SW480 (cell line): Measurements from ENCODE around the gene CSNK2A3.
"Not testable (repeated sequence)": the region's sequence is repeated elsewhere in the genome, so short reads cannot be mapped to it uniquely, and the experiment has no call there.

Source experiments
- DNase-seq: peaks from one replicate; pipeline ENCODE4 v3.0.0-alpha.2; 2016; ENCODE audit warnings: low spot score

Gene CSNK2A3

DNA sequence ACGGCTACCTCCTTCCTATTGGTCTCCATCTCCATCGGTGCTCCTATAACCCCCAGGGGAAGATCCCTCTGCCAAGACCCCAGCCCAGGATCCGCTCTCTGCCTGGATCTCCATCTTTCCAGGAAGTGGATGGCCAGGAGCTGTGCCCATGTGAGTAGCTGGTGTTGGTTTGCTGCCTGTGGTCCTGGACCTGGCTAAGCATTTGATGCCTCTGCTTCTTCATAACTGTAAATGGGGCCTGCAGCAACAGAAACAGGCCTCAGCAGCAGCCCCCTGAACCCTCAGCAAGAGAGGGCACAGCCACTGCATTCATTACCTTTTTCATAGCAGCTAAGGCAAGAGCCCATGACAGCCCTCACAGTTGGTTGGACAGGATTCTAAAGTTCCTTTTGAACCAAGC lies 26.6 kb upstream of the CSNK2A3 start:
- no peak for DNase-seq

DNA sequence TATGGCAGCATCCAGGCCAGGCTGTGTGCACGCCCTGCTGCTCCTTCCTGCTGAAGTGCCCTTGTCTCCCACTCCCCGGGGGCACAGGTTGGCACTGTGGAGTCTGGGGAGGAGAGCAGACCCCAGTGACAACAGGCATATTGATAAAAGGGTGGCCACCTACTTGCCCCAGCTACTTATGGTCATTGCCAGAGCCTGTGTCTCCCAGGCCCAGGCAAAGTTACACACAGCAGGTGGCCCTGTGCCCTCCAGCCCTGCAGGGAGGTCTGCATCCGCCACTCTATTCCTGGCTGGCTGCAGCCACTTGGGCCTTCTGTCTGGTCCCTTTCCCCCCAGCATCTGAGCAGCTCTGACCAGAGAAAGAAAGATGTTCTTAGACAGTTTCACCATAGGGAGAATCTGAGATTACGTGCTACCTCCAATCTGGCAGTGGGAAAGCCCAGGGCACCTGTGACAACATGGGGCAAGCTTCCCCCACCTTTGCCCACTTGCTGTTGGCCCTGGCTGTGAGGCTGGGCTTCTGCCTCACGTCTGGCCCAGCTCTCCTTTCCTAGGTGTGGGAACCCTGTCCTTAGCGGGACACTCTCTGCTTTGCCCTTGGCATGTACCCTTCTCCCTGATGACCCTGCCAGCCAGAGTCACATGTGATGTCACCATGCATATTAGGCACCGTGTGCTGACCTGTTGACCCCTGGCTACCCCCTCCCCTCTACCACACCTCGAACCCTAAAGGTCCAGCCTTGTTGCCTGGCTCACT lies 25.3 kb upstream of the CSNK2A3 start:
- DNase-seq: no peak

DNA sequence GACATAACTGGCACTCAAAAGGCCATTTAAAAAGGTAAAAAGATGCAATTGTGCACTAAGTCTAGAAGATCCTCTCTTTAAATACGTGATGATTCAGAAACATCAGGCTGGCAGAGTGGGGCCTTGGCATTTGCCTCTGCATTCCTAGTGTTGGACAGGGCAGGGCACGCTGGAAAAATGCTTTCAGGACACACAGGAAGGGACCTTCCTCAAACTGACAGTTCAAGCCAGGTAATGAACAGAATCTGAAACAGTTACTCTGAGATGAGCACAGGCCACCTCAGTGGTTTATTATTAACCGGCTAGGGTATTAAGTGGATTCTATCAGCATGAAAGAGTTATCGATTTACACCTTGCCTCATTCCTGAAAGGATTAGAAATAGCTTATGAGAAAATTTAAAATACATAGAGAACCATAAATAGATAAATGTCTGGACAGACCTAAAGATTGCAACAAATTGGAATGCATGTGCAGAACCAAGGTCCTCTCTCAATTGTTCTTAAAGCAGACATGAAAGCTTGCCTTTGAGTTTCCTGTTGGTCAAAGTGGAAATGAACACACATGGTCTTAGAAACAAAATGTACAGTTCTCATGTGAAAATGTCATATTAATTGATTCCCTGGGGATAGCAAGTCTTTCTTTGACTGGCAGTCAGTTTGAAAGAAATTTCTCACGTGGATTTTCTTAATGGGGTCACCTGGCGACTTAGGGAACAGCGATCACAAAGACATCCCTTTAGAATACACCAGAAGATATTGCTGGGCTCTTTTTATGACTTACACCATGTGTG lies 21.5 kb upstream of the CSNK2A3 start:
- no peak for DNase-seq

DNA sequence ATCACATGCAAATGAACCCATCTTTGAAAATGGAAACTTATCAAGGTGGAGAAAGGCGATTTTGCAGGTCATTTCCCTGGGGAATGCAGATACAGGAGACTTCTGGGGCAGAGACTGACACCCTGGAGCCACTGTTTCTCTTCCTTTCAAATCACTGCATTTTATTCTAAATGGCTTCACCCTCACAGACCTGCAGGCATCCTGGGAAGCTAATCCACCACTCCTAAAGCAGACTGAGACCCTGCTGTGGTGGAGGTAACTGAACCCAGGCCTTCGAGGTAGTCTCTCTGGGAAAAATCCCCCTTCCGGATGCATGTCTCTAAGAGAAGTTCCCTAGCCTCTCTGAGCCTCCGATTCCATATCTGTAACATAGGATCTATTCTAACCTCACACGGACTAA lies 20.9 kb upstream of the CSNK2A3 start:
- DNase-seq: no peak

DNA sequence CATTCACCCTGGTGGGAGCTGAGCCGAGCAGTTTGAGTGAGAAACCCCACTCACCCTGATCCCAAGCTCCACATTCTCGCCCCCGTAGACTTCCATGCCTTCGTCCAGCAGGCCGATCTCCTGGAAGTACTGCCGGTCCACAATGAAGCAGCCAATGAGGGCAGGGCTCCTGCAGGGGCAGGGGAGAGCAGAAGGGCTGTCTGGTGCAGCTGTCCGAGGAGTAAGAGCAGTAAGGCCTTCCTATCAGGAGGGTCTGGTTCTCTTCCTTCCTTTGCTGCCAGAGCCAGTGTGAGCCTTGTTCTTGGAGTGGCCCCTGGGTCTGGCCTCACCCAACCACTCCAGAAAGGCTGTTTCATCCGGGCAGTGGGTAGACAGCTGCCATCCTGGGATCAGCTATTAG lies 19.4 kb upstream of the CSNK2A3 start:
- no peak for DNase-seq

DNA sequence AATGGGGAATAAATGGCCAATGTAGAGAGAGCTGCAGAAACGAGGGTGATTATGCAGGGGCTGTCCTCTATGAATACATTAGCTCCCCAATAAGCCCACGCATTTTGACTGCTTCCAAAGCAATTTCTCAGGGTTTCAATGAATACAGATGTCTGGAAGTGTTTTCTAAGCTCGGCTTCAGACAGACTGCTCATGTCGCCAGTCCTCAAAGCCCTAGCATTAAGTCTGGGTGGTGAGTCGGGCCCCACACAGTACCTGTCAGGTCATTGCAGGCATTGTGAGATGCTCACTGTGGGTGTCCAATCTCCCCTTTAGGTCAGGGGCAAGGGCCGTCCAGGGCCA lies 17.9 kb upstream of the CSNK2A3 start:
- no peak for DNase-seq

DNA sequence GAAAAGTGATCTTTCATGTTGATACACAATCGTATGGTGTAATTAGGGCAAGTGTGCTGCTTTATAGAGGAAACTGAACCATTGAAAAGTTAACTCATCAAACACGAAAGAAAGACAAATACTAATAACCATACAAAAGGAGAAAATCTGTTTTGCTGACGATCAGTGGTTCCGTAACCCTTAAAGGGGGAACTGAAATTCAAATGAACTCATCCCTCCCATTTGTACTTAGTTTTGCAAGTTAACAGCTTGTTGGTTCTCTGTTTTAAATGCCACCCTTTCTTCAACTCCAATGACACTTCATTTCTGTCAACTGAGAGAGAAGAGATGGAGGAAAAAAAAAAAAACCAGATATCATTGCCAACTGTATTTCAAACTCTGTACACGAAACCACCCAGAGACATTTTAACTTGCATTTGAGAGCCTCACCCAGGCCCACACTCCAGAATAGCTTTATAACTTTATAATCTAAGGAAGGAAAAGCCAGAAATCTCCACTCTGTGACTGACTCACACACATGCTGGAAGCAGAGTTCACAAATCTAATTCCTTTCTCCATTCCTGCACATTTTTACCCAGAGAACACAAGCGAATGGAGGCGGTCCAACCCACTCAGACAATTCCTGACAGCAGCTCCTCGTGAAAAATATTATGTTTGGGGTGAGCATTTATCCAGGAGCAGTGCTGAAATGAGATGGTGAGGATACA lies 17.4 kb upstream of the CSNK2A3 start:
- no peak for DNase-seq

DNA sequence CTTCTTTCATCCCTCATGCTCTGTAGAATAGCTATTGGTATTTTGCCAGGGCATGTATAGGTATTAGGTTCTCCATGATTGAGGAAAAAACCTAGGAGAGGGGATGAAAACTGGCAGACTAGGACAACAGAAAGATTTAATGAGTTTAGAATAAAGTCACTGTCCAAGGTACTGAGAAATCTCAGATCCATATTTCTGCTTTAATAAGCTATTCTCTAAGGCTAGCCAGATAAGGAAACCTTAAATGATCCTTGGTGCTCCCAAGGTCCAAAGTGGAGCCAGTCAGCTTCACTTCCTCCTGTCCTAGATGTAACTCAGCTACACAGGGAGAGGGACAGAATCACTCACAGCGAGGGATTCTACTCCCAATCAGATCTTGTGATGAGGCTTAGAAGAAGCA lies 13.7 kb upstream of the CSNK2A3 start:
- DNase-seq: no peak

DNA sequence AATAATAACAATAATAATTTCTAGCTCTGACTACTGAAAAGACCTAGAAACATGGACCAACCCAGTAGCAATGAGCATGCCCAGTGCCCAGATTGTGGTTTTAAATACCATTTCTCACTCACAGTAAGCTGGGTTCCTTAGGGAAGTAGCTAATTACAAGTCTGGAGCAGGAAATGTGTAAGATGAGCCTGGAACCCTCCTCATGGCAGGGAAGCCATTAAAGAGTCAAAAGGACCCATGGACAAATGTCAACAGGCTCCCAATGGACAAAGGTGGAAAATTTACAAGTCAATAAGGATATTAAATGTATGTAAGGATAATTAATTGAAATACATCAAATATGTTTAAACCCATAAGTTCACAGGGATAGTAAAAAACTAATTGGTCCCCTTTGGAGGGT lies 10.6 kb upstream of the CSNK2A3 start:
- DNase-seq: no peak

DNA sequence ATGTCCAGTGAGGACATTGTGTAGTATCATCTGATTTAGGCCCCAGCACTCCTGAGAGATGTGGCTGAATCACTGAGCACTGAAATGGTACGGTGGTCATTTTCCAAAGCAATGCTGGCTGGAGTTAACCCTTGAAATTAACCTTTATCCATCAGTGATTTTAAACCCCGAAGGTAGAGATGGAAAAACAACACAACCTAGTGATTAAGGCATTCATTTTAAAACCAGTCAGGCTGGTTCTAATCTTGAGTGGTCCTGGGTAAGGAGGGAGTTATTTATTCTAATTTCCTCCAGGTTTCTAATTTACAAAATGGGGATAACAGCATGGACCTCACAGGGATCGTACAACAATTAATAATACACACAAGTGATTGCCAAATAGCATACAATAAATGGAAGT lies 6.6 kb upstream of the CSNK2A3 start:
- DNase-seq: no peak

DNA sequence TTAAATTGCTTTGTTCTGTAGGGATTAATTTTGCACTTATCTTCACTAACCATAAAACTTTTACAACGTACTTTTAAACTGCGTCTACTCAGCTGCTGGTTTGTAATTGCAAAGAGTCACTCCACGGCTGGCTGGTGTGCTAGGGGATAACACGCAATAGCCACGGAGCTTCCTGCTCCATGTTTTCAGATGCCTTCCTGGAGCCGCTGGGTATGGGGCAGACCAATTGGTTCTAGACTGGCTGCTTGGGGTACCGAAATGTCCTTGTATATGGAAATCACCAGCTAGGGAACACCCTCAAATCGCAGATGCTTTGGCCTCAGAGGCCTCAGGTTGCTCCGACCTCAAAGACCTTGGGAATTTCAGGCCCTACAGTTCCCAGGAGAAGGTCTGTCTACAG lies 3.8 kb upstream of the CSNK2A3 start:
- DNase-seq: no peak

DNA sequence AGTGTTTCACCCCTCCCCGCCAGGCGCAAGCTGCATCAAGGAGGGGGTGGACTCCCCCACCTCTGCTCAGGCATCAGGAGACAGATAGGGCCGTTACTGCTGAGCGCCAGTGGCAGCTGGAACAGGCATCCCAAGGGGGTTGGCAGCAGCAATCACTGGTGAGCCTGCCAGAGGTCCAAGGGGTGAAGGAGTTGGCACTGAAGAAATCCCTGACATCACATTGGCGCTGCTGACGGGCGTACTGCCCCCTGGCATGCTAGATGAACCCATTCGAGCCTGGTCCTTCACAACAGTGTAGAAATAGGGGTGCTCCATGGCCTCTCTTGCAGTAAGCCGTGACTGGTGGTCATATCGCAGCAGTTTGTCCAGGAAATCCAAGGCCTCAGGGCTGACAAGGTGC lies 1.2 kb downstream of the CSNK2A3 start:
- DNase-seq: not testable (repeated sequence)

DNA sequence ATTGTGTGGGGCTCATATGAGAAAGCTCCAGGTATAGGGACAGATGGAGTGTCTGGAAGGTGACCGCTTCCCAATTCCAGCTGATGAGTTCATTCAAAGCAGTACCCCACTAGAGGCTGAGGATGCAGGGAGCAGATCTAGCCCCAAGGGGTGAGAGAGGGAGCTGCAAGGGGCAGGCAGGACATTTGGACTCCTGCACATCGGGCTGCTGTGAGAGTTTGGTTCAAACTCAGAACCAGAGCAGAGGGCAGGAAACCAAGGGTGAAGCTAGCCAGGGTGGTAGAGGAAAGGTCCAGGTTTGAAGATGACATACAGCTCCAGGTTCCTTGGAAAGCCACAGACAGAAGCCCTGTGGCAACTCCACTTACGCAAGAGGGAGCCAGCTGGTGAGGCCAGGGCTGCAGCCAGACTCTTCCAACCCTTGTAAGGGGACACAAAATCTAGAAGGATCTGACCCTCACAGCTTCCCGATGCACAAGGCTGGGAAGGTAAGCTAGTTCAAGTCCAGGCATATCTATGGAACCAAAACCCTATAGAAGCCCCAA lies 1.9 kb downstream of the CSNK2A3 start:
- DNase-seq: no peak

DNA sequence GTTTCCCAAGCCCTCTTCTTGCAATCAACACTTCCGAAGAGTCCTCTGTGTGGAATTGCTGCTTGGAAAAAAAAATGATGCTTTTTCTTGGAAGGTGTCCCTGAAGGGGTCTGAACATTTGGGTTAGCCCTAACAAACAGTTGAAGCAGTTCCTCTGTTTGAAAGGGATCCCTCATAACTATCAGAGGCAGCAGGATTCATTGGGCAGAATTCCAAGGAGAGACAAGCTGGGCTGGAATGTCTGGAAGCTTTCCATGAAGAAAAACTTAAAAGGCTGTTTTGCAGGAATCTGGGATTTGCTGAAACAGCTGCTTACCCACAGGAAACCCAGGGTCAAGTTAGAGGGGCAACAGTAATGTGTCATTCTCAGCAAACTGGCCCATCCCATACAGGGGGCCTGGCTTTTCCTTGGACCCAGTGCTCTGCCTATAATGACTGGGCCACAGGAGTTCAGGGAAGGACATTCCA lies 3.1 kb downstream of the CSNK2A3 start:
- DNase-seq: no peak

DNA sequence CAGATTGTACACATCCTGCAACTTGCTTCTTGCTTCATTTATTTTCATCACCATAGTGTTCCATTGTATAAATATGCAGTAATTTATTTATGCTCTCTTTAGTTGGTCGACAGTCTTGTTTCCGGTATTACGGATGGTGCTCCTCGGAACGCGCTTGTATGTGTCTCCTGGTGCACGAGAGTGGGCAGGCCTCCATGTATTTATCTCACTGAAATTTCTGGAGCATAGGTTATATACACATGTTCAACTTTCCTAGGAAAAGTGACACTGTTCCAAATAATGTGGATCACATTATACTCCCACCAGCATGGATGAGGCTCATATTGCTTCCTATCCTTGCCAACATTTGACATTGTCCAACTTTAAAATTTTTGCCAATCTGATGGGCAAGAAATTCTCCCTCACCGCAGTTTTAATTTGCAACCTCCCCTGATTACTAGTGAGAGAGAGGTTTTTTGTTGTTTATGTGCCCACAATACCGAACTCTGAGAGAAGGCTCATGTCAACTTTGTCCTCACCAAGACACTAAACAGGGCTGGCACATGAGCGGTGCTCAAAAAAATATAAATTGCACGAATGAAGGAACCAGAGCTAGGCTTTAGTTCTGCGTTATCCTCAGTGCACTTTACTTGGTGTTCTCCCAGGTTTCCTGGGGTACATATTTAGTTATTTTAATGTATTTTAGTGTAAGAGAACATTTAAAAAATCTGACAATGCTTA lies 3.8 kb downstream of the CSNK2A3 start:
- no peak for DNase-seq

DNA sequence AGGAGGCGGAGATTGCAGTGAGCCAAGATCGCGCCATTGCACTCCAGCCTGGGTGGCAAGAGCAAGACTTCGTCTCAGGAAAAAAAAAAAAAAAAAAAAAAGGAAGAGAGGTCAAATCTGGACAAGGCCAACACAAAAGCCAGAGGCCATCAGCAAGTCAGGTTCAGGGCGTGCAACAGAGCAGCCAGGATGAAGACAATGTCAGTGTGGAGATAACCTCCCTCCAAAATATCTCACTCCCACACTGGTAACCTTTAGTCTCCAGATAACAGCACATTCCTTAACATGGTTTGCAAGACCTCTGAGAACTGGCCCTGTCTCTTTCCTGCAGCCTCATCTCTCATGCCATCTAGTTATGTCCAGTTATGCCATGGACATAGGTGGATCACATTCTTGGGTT lies 4.7 kb downstream of the CSNK2A3 start:
- DNase-seq: no peak

DNA sequence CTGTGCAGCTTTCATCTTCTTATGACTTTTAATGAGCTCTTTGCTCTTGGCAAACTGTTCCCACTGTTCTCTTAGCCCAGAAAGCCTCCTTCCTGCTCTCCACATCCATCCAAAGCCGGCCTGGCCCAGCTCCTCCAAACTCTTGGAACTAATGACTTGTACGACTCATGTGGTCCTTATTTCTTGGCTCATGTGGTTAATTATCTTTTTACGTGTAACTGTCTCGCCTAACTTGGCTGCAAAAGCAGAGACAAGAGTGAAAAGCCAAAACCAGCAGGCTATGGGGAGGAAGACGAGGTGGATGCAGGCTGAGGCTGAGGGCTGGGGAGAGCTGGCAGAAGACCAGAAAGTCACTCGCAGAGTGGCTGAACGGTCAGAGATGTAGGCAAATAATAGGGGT lies 5.5 kb downstream of the CSNK2A3 start:
- DNase-seq: no peak

DNA sequence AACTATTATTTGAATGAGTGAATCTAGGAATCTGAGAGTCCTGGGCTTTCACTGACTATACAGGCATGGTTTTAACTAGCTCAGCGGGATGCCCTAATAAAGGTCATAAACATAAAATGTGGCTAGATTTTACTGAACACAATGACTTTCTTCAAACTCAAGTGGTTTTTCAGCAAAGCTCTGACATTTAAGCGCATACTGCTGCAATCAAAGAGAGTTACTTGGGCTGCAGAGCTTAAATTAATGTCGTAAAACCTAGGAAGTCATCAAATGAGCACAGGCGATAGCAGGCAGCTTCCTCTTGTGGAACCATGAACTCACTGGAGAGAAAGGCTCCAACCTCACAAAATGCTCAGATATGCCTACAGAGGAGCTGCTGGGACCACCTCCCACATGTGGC lies 6.7 kb downstream of the CSNK2A3 start:
- no peak for DNase-seq

DNA sequence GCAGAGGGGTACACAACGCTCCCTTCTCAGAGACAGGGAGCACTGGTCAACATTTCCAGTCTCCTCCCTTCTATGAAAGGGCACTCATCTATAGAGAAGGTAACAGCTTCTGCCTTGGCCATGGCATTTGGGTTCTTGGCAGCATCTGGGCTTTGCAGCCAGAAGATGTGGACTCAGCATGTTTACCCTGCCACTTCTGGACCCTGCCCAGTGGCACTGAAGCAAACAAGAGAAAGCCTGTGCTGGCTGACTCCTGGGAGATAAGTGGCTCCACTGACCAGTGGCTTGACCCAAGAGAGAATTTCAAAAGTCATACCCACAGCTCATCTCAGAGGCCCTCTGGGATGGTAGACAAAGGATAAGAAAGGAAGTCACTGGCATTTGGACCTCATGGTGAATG lies 8.0 kb downstream of the CSNK2A3 start:
- no peak for DNase-seq

DNA sequence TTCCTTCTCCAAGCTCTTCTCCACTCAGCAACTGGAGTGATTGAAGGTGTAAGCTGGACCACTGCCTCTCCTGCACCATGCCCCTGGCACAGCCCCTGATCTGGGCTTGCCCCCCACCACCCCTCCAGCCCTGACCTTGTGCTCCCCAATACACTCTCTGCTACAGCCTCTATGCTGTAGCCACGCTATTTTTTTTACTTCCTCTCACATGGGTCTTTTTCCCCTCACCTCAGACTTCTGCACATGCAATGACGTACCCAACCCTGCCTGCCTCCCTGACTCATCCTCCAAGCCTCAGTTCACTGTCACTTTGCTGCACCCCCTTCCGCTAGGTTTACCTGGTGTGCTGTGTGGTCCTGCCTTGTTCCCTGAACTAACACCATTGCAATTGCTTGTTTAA lies 9.0 kb downstream of the CSNK2A3 start:
- no peak for DNase-seq

DNA sequence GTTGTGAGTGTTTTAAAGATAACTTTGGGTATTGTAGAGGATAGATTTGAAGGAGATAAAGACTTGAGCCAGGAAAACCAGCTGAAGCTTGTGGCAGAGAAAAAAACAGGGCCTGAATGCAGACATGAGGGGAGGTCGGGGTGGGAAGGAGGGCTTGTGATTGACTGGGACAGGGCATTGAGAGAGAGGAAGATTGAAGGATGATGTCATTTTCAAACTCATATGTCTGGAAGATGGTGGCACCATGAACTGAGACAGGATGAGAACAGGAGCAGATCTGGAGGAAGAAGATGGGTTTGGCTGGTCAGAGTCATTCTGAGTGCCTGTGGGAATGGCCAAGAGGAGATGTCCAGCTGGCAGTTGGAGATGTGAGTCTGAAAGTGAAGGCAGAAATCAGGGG lies 14.7 kb downstream of the CSNK2A3 start:
- no peak for DNase-seq

DNA sequence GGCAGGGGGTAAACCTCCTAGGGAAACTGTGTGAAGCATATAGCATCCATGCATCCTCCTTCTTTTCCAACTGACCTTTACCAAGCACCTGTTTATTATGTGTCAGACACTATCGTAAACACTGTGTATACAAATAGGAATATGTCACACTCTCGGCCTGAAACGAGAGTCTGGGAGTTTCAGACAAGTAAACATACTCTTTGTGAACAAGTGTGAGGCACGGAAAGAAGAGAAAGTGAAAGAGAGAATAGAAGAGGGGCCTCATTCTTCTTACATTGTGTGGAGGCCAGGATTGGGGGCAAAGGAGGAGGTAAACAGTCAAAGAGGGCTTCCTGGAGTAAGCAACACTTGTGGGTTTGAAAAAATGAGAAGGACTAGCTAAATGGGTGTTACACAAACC lies 16.4 kb downstream of the CSNK2A3 start:
- DNase-seq: no peak
